Left hindlimb (tissue), 1 donor: ENCODE results near the gene HOXB8.
A peak's percentile ranks its signal among the peaks of the same experiment; 100 is the strongest.

ENCODE experiments used
- DNase-seq: peaks from one replicate; pipeline ENCODE4 v3.0.0-alpha.2; 2018

The HOXB8 gene

DNA sequence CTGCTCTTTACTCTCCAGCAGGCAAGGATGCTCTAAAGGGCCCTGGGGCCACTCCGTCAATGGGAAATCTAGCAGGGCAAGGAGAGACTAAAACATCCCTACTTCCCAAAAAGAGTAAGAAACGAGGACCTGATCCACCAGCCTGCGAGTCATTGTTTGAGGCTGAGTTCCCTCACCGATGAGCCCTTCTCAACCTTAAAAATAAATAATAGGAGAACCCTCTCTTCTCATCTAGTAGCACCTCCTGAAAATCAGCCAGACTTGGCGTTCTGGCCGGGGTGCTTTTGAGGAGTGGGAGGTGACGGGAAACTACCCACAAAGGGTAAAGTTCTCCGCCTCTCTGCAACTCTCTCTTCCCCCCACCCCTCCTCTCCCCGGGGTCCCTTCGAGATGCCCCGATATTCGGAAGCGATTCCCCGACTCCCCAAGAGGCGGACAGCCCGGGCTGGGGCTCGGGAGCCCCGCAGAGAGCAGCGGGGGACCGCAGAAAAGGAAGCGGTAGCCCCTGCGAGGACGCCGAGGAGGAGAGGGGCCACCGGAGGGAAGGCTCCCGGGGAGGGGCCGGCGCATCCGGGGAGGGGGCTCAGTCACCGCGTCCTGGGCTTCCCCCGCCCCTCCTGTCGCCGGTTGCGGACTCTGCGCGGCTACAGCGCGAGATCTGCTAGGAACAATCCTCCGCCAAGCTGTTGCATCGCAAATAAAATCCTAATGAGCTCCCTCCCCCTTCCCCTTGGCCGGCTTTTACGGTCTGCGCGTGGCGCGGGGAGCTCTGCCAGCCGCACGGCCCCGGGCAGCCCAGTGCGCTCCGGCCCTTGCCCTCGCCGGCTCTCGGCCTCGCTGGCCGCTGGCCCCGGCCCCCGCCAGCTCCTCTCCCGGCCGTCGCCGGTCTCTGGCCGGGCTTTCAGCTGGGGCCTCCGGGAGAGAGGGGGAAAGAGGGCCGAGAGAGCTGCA is 9.7 kb upstream of the HOXB8 start:
- no peak for DNase-seq

DNA sequence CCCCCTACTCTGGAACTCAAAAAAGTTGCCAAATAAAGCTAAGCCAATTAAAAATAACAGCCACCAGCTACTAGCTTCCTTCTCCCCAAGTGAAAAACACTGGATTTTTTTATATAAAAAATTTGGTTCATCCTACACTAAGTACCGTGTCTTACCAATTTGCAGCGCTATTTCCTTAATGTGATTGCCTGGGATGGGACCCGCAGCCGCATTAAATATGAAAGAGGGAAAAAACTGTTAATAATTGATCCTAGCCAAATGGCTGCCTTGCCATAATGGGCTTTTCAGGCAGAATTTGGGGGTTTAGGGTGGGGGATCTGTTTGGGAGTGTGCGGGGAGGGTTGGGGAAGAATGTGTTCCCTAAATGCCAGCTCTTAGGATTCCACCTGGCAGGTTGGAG is 9.0 kb upstream of the HOXB8 start:
- no peak for DNase-seq

DNA sequence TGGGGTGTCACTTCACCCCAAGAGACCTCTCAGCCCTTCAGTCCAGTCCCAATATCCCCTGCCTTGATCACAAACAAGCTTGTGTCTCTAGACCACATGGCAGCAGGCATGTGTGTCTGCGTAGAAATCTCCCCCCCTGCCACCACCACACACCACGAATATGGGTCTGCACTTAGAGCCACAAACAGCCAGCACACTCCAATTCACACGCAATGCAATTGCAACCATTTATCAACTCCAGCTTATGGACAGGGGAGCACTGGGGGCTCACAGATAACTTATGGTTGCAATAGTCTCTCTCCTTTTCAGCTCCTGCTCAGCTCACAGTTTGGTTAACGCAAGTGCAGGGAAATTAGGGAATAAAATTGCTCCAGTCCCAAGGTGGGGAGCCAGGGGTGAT is 8.5 kb upstream of the HOXB8 start:
- DNase-seq = no peak

DNA sequence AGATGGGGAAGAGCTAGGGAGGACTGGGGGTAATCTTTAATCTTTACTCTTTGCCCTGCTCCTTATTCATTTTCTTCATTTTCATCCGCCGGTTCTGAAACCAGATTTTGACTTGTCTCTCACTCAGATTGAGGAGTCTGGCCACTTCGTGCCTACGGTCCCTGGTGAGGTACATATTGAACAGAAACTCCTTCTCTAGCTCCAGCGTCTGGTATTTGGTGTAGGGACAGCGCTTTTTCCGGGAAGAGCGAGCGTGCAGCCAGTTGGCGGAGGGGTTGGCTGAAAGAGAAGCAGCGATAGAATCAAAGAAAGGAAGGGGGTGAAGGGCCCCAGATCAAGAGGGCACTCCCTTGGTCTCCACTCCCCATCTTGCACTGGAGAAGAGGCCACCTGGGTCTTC is 7.8 kb upstream of the HOXB8 start:
- no peak for DNase-seq

- DNase-seq = no peak
Measured at GRCh38 chr17:48621410-48622392, 6.6 kb upstream of the HOXB8 start.

DNA sequence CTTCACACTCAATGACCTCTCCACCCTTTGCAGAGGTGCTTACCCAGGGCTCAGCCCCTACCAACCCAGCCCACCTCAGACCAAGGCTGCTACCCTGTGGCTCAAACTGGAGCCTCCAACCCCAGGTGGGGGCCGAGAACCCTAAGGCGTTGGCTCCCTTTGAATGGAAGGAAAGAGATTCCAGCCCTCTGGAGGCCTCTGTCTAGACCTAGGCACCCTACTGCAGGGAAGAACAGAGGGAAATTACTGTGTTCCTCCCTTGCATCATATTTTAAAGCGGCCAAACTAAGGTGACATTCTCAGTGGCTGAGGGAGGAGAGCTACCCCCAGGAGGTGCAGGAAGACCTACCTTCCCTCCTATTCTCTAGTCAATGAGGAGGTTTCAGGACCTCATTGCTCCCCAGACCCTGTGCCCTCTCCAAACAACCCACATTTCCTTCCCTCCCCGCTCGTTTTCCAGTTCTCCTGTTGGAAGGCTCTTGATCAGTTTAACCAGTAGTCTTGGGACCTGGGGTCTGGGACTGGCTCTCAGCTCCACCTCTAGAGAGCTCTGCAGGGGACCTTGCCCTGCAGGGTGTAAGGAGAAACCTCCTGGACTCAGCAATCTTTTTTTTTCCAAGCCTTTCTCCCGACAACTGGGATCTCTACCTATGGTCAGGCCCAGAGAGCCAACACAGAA is 5.5 kb upstream of the HOXB8 start:
- DNase-seq = no peak

DNA sequence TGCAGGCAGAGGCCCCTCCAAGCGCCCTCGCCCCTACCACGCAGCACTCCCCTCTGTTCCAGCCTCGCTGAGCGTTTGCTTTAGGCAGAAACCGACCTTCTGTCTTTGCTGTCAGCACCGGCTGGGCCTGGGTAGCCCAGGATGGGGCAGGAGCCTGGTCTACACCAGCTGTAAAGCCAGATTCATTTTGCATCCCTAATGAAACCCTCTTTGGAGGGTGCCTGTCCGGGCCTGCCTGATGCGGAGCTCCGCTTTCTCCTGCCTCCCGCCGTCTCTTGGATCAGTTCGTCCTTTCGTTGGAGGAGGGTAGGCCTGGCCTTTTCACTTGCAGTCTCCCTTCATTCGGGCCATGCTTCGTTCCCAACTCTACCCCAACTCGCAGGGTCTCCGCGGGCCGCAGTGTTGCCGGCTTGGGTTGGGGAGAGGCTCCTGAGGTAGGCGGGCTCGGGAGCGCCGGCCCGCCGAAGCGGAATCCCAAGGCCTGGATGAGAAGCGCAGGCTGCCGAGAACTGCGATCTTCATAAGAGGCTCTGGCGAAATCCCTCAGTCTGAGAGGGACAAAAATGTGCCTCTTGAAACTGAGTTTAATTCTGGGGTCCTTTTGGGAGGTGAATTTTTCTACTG is 4.8 kb upstream of the HOXB8 start:
- DNase-seq = no peak

DNA sequence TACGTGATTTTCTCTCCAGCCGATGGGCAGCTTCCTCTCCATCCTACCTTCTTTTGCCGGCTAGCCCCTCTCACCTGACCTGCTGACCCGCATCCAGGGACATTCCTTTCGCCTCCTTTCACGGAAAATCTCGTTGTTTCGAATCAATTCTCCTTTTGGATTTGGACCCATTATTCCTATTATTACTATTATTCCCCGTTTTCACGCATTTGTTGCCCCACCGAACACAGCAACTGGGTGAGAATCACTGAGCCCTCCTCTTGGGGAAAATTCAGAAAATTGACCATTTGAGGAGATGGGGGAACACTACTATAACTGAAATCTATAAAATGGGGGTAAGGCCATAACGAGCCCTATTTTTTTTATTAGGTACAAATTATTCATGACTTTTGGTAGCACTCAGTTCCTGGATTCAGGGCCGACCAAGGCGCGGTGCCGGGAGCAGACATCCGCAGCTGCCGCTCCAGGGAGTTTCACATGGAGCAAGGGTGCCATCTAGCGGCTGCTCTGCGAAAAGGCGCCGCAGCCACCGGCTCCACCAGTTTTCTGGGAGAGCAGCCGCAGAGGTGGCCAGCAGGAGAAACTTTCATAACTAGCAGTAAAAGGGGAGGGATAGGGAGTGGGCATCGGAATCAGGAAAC is 3.3 kb upstream of the HOXB8 start:
- peak; percentile 87 for DNase-seq

- no peak for DNase-seq
Measured at GRCh38 chr17:48617471-48618255, 2.6 kb upstream of the HOXB8 start.

DNA sequence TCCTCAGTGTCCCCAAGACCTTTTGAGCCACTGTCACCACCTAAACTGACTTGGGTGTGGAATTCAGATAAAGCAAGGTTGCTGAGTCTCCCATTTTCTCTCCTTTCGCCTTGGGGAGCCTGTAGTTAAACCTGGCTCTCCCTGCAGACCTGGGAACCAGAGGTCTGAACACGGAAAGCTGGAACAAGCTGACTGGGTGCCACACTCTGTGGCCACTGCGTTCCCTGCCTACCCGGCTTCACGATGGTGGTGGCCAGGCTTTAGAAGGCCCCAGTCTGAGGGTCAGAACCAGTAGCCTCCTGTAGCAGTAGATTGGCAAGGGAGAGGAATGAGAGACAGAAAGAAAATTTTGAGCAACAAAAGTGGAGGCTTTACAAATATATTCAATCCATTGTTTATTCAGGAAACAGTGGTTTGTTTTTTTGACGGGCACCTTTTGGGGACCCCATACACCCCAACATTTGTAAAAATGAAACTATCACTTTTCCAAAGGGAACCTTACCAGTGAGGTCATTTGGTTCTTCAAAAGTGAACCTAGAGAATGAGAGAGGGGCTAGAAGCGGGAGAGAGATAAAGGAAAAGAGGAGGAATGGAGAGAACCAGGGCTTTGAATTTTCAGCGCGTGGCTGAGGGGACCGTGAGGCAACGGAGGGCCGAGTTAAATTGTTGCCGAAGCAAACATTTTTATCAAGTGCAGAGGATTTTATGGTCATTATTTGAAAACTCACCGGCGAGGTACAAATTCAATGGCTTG is 1.8 kb upstream of the HOXB8 start:
- DNase-seq = no peak

GRCh38 chr17:48615963-48616716 is 1.0 kb upstream of the HOXB8 start:
- no peak for DNase-seq

DNA sequence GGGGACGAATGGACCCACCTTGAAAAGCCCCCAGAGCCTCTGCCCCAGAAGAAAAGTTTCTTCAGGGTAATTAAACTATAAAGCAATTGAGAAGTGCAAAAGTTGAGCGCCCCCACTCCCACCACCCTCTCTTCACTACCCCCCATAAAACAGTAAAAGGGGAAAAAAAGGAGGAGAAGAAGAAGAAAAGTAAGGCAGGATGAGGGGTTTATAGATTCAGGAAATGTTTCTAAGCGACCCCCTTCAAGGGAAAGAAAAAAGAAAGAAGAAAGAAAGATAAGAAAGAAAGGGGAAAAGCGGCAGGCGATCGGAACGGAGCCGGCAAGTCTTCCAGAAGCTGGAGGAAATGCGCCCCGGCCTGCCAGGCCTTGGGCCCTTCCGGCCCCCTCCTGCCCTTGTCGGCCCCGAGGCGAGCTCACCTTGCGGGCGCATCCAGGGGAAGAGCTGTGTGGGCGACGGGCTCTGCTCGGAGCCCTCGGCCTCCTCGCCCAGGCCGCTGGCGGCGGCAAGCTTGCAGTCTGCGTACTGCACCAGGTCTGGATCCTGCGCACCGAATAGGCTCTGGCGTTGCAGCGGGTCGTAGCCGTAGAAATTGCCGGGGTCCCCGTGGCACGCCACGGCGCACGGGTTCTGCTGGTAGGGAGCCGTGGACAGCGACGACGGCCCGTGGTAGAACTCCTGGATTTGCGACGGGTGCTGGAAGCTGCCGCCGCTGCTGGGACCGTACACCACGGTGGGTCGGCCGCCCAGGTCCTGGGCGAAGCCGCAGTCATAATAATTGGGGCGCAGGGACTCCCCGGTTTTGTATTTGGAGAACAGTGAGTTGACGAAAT is 1.0 kb downstream of the HOXB8 start:
- no peak for DNase-seq

DNA sequence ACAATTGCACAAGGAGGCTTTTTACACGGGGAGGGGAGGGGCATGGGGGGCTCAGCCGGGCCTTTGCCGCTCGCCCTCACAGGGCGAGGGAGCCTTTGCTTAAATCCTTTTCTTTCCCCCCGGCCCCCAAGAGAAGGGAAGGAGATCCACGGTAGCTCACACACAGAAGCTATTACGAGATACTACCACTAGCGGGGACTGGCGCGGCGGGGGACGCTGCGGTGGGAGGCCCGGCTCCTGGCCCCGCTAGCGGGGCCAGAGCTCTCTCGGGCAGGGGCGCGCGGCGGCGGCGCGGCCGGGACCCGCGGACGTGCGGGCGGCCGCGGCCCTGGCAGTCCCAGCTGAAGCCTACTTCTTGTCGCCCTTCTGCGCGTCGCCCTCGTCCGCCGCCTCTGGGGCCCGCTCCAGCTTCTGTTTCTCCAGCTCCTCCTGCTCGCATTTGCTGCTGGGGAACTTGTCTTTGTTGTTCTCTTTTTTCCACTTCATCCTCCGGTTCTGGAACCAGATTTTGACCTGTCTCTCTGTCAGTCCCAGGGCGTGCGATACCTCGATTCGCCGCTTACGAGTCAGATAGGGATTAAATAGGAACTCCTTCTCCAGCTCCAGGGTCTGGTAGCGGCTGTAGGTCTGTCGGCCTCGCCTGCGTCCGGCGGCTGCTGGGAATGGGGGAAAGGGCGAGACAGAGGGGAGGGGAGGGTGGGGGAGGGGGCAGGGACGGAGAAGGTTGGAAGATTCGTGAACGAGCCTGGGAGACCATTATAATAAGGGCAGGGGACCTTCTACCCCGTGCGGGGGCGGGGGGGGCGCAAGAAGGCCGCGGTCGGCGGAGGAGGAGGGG is 2.0 kb downstream of the HOXB8 start:
- DNase-seq = peak; percentile 51

GRCh38 chr17:48612456-48612853 is 2.6 kb downstream of the HOXB8 start:
- no peak for DNase-seq

DNA sequence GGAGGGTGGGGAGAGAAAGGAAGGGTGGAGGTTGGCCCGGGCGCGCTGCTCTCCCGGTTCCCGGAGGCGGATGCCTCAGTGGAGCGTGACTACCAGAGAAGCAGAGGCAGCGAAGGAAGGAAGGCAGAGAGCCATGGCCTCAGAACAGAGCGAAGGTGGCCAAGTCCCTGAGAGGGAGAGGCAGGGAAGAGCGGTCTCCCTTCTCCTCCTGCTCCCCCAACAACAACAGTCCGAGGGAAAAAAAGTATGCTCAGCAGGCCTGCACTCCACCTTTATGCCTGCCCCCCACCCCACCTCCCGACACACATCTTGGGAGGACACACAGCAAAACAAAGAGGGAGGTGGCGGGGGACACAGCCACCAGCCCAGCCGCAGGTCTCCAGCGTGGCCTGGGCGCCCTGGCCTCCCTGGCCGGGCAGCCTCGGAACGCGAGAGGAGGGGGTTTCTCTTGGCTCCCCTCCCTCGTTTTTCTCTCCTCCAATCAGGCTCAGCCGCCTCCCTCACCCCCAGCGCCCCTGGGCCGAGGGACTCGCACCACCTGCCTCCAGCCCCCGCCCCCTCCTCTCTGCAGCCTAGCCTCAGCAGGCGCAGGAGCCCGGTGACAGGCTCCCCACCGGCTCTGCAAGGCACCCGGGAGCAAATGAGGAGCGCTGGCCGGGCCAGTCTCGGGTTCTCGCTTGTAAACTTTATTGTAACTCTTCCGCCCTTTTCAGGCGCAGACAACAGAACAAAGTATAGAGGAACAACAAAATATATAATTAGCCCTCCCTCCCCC is 3.2 kb downstream of the HOXB8 start:
- DNase-seq = no peak

GRCh38 chr17:48611213-48611612 is 3.9 kb downstream of the HOXB8 start:
- DNase-seq = no peak
